HepG2 (cell line): ENCODE data around the gene AMPH. TPM values are rescaled to one million over a fixed set of nuclear protein-coding genes. Genes with fewer than 3 reads are reported as not detected.

Source experiments
- ATAC-seq: fragments of 200-7000 bp; cut with Tn5 transposase; 3 replicates; pipeline ENCODE4 v1.9.1; 2020; ENCODE audit warnings: mild to moderate bottlenecking, moderate library complexity
- BruUV-seq: library from RNA; stranded (reverse); fragments of 400-500 nt; replicated peaks from 2 replicates; lab custom pipeline; 2021; lab: Mats Ljungman, UMichigan
- CTCF ChIA-PET: fragments of 300-600 bp; formaldehyde crosslinking; extraction: SDS; loops from one replicate; lab custom pipeline; 2021; ENCODE audit warnings: low total read pairs, inconsistent platforms, low intra/inter-chr PET ratio; lab: Yijun Ruan, JAX
- POLR2A ChIA-PET: fragments of 350-600 bp; sonication (Branson Sonifier 250); formaldehyde crosslinking; loops from one replicate; lab custom pipeline; 2020; ENCODE audit warnings: antibody characterized with exemption, inconsistent platforms; lab: Yijun Ruan, JAX
- DNase-seq: peaks from one replicate; pipeline ENCODE4 v3.0.0-alpha.2; 2015; ENCODE audit warnings: low spot score
- FAIRE-seq: peaks from 3 replicates; lab custom pipeline; 2011; peaks lifted over from hg19 to GRCh38; lab: Jason Lieb, UNC
- H2AFZ ChIP-seq: one replicate; pipeline ENCODE4 v1.6.1; 2011; ENCODE audit warnings: low read length, inconsistent platforms
- H3K27ac ChIP-seq: fragments of 300-600 bp; 3 replicates; pipeline ENCODE4 v1.8.0; 2011; ENCODE audit warnings: mixed run types, mild to moderate bottlenecking, mixed read lengths, low read length, inconsistent platforms; ENCODE audit not compliant: insufficient read depth; ENCODE audit errors: extremely low read length
- H3K27me3 ChIP-seq, 2 experiments: fragments of 200-600 bp in 1 of 2; 2 replicates in 1 of 2; 3 replicates in 1 of 2; pipeline versions ENCODE4 v1.6.0 to v1.8.0; 2011; ENCODE audit warnings: low read length in 2 of 2, mild to moderate bottlenecking in 2 of 2, moderate library complexity in 2 of 2, inconsistent platforms in 1 of 2; ENCODE audit not compliant: insufficient read depth in 2 of 2, control insufficient read depth in 1 of 2
- H3K36me3 ChIP-seq, 2 experiments: fragments of 200-600 bp in 1 of 2; replicated peaks in 1 of 2; 2 replicates in 1 of 2; 3 replicates in 1 of 2; pipeline versions ENCODE4 v1.5.1 to v1.8.0; 2011; ENCODE audit warnings: low read length in 2 of 2, inconsistent platforms in 1 of 2; ENCODE audit not compliant: insufficient read depth in 2 of 2, control insufficient read depth in 1 of 2
- H3K4me1 ChIP-seq: 2 replicates; pipeline ENCODE4 v1.5.1; 2012; ENCODE audit warnings: low read length, inconsistent platforms; ENCODE audit not compliant: insufficient read depth
- H3K4me2 ChIP-seq: 2 replicates; pipeline ENCODE4 v1.6.0; 2011; ENCODE audit warnings: low read depth, low read length, inconsistent platforms
- H3K4me3 ChIP-seq, 3 experiments: fragments of 200-600 bp in 1 of 3; sonication (generic), shearing (Covaris generic) in 1 of 3; replicated peaks in 1 of 3; 2 replicates each; pipeline ENCODE4 v1.5.1; 2011 to 2016; ENCODE audit warnings: low read length in 3 of 3, inconsistent platforms in 2 of 3, low read depth in 2 of 3, mild to moderate bottlenecking in 2 of 3, control low read depth in 1 of 3, mixed read lengths in 1 of 3; ENCODE audit not compliant: insufficient read depth in 1 of 3
- H3K79me2 ChIP-seq: one replicate; pipeline ENCODE4 v1.6.1; 2011; ENCODE audit warnings: low read length, inconsistent platforms; ENCODE audit not compliant: insufficient read depth
- H3K9ac ChIP-seq: 2 replicates; pipeline ENCODE4 v1.6.0; 2011; ENCODE audit warnings: mild to moderate bottlenecking, low read depth, low read length, inconsistent platforms; ENCODE audit not compliant: insufficient read depth
- H3K9me3 ChIP-seq: 2 replicates; pipeline ENCODE4 v1.5.1; 2012; ENCODE audit warnings: mild to moderate bottlenecking, low read length
- H4K20me1 ChIP-seq: 2 replicates; pipeline ENCODE4 v1.6.0; 2011; ENCODE audit warnings: inconsistent platforms, mild to moderate bottlenecking, low read length, moderate library complexity; ENCODE audit not compliant: insufficient read depth
- KMT2A ChIP-seq: sonication (generic); formaldehyde crosslinking; IDR thresholded peaks from 2 replicates; pipeline ENCODE4 v1.4.0; 2020; ENCODE audit warnings: missing genetic modification reagents
- RELA ChIP-seq: sonication (generic); formaldehyde crosslinking; IDR thresholded peaks from 2 replicates; pipeline ENCODE4 v1.4.0; 2020; ENCODE audit warnings: missing genetic modification reagents
- TBL1XR1 ChIP-seq: fragments of 150-350 bp; IDR thresholded peaks from 2 replicates; pipeline ENCODE4 v1.6.1; 2014; ENCODE audit warnings: borderline replicate concordance, low read length; ENCODE audit not compliant: partially characterized antibody
- TEAD2 ChIP-seq: sonication (generic); formaldehyde crosslinking; IDR thresholded peaks from 2 replicates; pipeline ENCODE4 v1.9.0; 2021; ENCODE audit warnings: missing genetic modification reagents
- ZBTB7A ChIP-seq: sonication (generic); formaldehyde crosslinking; IDR thresholded peaks from 2 replicates; pipeline ENCODE4 v1.8.0; 2022; ENCODE audit warnings: mild to moderate bottlenecking, missing genetic modification reagents
- ZNF589 ChIP-seq: sonication (generic); formaldehyde crosslinking; conservative IDR thresholded peaks from 2 replicates; pipeline ENCODE4 v1.8.0; 2022; ENCODE audit warnings: mild to moderate bottlenecking, moderate library complexity, missing genetic modification reagents
- ZNF749 ChIP-seq: sonication (generic); formaldehyde crosslinking; IDR thresholded peaks from 2 replicates; pipeline ENCODE4 v1.8.0; 2022; ENCODE audit warnings: mild to moderate bottlenecking, missing genetic modification reagents, moderate library complexity, borderline replicate concordance
- ZNF780A ChIP-seq: sonication (generic); formaldehyde crosslinking; IDR thresholded peaks from 2 replicates; pipeline ENCODE4 v1.8.0; 2022; ENCODE audit warnings: mild to moderate bottlenecking, missing genetic modification reagents, moderate library complexity
- WGBS: methylation state at CpG from one replicate; pipeline ENCODE4 v1.1.6; 2017; ENCODE audit warnings: low lambda C conversion rate; 5-methylcytosine and 5-hydroxymethylcytosine counted together
- in situ Hi-C: cut with HindIII; loops from 2 replicates; pipeline ENCODE4 v1.10.0; 2017; ENCODE audit warnings: low pct_unique_long_range_greater_than_20kb; ENCODE audit not compliant: extremely low pct_ligation_motif_present
- intact Hi-C: fragments of 100-400 bp; cut with micrococcal nuclease; formaldehyde crosslinking; loops from one replicate; pipeline ENCODE4 v1.10.0; 2022; ENCODE audit not compliant: unreplicated experiment
- polyA plus RNA-seq, 8 experiments: library from polyadenylated mRNA; depleted of rRNA in 3 of 8; stranded (reverse) in 7 of 8; unstranded in 1 of 8; fragments of >200 nt; fragmentation: Illumina TruSeq in 4 of 8; extraction: Trizol in 4 of 8; gene quantifications; 2 replicates each; pipeline versions ENCODE4 v1.2.1 to v1.2.3, GENCODE V29; 2011 to 2016; ENCODE audit warnings: low read depth in 4 of 8, missing spikeins in 1 of 8, mixed read lengths in 1 of 8; ENCODE audit not compliant: insufficient read depth in 1 of 8
- total RNA-seq, 5 experiments: library from RNA; depleted of rRNA; stranded (reverse); fragments of >200 nt; fragmentation: Illumina TruSeq; extraction: Trizol; gene quantifications; 2 replicates each; pipeline ENCODE4 v1.2.3, GENCODE V29; 2016; ENCODE audit warnings: low read depth in 1 of 5
- TF ChIP-seq, protein P1 (sequence below): sonication (generic); formaldehyde crosslinking; IDR thresholded peaks from 2 replicates; pipeline ENCODE4 v1.4.0; 2020; ENCODE audit warnings: missing genetic modification reagents

AMPH gene
- total and polyA plus RNA-seq, 2 of the 13 experiments (the other 11 are each of a cell fraction or from before 2014, with no cell fraction given) = not detected

DNA sequence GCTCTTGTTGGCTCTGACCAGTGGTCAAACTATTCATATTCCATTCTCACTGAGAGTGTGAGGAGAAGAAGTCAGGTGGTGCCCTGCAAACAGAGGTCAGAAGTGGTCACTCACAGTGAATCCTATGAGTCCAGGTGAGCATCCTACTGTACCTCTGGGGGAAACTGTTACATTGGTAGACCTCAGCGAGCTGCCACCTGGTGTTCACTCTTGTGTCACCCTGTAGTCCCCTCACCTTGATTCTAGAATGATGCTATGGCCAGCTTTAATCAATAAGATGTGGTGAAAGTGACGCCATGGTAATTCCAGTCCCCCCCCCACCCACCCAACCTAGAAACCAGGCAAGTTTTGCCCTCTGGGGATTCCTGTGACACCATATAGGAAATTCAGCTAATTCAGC lies 1.2 kb upstream of the AMPH start:
- no peak for FAIRE-seq
- H3K27ac ChIP-seq = no peak overlapping the region
- no peak overlapping the region for H3K4me3 ChIP-seq
- CTCF ChIA-PET = no interaction called here
- no peak overlapping the region for H3K4me2 ChIP-seq
- intact Hi-C loops = no loop called here
- peaks cover 1 to 27% of the 10 kb centered on the region in 2 experiments; a peak in 3 of 5 replicates for H3K27me3 ChIP-seq
- POLR2A ChIA-PET = no interaction called here
- DNase-seq = no peak
- TF ChIP-seq TEAD2 (CRISPR knock-in tag) (no peak), ZNF780A (CRISPR knock-in tag) (no peak), TBL1XR1 (no peak), ZNF749 (CRISPR knock-in tag) (no peak), ZBTB7A (no peak), RELA (CRISPR knock-in tag) (no peak), KMT2A (CRISPR knock-in tag) (no peak), ZNF589 (CRISPR knock-in tag) (no peak)
- TF ChIP-seq, protein P1, sequence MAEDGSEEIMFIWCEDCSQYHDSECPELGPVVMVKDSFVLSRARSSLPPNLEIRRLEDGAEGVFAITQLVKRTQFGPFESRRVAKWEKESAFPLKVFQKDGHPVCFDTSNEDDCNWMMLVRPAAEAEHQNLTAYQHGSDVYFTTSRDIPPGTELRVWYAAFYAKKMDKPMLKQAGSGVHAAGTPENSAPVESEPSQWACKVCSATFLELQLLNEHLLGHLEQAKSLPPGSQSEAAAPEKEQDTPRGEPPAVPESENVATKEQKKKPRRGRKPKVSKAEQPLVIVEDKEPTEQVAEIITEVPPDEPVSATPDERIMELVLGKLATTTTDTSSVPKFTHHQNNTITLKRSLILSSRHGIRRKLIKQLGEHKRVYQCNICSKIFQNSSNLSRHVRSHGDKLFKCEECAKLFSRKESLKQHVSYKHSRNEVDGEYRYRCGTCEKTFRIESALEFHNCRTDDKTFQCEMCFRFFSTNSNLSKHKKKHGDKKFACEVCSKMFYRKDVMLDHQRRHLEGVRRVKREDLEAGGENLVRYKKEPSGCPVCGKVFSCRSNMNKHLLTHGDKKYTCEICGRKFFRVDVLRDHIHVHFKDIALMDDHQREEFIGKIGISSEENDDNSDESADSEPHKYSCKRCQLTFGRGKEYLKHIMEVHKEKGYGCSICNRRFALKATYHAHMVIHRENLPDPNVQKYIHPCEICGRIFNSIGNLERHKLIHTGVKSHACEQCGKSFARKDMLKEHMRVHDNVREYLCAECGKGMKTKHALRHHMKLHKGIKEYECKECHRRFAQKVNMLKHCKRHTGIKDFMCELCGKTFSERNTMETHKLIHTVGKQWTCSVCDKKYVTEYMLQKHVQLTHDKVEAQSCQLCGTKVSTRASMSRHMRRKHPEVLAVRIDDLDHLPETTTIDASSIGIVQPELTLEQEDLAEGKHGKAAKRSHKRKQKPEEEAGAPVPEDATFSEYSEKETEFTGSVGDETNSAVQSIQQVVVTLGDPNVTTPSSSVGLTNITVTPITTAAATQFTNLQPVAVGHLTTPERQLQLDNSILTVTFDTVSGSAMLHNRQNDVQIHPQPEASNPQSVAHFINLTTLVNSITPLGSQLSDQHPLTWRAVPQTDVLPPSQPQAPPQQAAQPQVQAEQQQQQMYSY (CRISPR knock-in tag) = no peak
- TF ChIP-seq, all 625 proteins: peak for 0
- Histone ChIP-seq H3K9ac (no peak overlapping the region), H4K20me1 (no peaks in the 10 kb centered on the region), H3K79me2 (no peaks in the 10 kb centered on the region), H3K36me3 (no peaks in the 10 kb centered on the region), H3K9me3 (no peaks in the 10 kb centered on the region), H3K4me1 (no peaks in the 10 kb centered on the region), H2AFZ (no peak overlapping the region)
- ATAC-seq = no peak; the same call in 2 of the 3 replicates
- no TSS peak for BruUV-seq
- in situ Hi-C loops = no loop called here
- WGBS = 0% methylated on average over 2 of the region's 2 CpGs
